Activated naive CD4-positive, alpha-beta T cell treated with anti-CD3 and anti-CD28 coated beads for 36 hours (primary cell): ENCODE measurements around the gene C17orf113. TPM values are rescaled to one million over a fixed set of nuclear protein-coding genes. Genes with fewer than 3 reads are reported as not detected.

Source experiments
- CTCF ChIA-PET: fragments of 350-600 bp; sonication (Branson Sonifier 250); formaldehyde crosslinking; loops from one replicate; lab custom pipeline; 2021; ENCODE audit warnings: antibody characterized with exemption; lab: Charles Lee
- DNase-seq: peaks from one replicate; pipeline ENCODE4 v3.0.0-alpha.2; 2020
- H3K27ac Mint-ChIP-seq: one replicate; pipeline ENCODE4 v1.8.0; 2021; ENCODE audit warnings: mild to moderate bottlenecking, mixed read lengths
- H3K27me3 Mint-ChIP-seq: one replicate; pipeline ENCODE4 v1.8.0; 2021; ENCODE audit warnings: low read depth, mixed read lengths
- H3K36me3 Mint-ChIP-seq: one replicate; pipeline ENCODE4 v1.8.0; 2021; ENCODE audit warnings: low read depth, mixed read lengths
- H3K4me1 Mint-ChIP-seq: one replicate; pipeline ENCODE4 v1.8.0; 2021; ENCODE audit warnings: low read depth, mixed read lengths
- H3K4me3 Mint-ChIP-seq: one replicate; pipeline ENCODE4 v1.8.0; 2021; ENCODE audit warnings: mild to moderate bottlenecking, moderate library complexity, mixed read lengths
- H3K9me3 Mint-ChIP-seq: one replicate; pipeline ENCODE4 v1.8.0; 2021; ENCODE audit warnings: mixed read lengths
- intact Hi-C: fragments of 100-400 bp; cut with micrococcal nuclease; formaldehyde crosslinking; loops from one replicate; pipeline ENCODE4 v1.15.1; 2023
- total RNA-seq, 2 experiments: library from RNA; stranded (reverse); gene quantifications; one replicate each; pipeline ENCODE4 v1.2.3, GENCODE V29; 2021

Gene C17orf113
- total RNA-seq, 2 experiments from 2014 or later: 0.20 to 0.31 TPM

GRCh38 chr17:42087042-42087701 is 36.8 kb upstream of the C17orf113 start:
- Mint-ChIP-seq H3K27ac (no peak overlapping the region), H3K4me1 (no peaks in the 10 kb centered on the region), H3K27me3 (no peaks in the 10 kb centered on the region), H3K36me3 (no peaks in the 10 kb centered on the region), H3K4me3 (no peak overlapping the region), H3K9me3 (no peaks in the 10 kb centered on the region)
- CTCF ChIA-PET: no interaction called here
- intact Hi-C loops: no loop called here
- no peak for DNase-seq

DNA sequence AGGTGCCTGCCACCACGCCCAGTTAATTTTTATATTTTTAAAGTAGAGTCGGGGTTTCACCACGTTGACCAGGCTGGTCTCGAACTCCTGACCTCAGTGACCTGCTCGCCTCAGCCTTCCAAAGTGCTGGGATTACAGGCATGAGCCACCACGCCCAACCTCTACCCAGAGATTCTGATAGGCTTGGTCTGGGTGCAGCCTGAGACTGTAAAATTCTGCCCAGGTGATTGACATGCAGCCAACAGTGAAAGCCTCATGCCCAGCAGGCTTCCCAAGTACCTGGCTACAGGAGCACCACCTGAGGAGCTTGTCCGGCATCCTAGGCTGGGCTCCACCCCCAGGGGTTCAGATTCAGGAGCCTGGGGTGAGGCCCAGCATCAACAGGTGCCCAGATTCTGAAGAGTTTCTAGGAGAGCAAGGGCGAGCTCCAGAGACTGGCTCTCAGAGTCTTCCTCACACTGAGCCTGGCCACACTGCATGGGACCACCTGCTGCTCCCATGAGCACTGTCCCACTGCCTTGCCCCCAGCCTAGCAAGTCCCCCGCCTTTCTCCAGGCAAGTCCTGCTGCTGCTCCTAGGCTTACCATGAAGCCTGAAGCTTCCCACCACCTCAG is 31.2 kb upstream of the C17orf113 start:
- Mint-ChIP-seq H3K27me3 (no peaks in the 10 kb centered on the region), H3K27ac (no peak overlapping the region), H3K4me3 (no peak overlapping the region), H3K4me1 (no peaks in the 10 kb centered on the region), H3K9me3 (no peaks in the 10 kb centered on the region), H3K36me3 (no peaks in the 10 kb centered on the region)
- intact Hi-C loops: no loop called here
- CTCF ChIA-PET: no interaction called here
- DNase-seq: no peak

DNA sequence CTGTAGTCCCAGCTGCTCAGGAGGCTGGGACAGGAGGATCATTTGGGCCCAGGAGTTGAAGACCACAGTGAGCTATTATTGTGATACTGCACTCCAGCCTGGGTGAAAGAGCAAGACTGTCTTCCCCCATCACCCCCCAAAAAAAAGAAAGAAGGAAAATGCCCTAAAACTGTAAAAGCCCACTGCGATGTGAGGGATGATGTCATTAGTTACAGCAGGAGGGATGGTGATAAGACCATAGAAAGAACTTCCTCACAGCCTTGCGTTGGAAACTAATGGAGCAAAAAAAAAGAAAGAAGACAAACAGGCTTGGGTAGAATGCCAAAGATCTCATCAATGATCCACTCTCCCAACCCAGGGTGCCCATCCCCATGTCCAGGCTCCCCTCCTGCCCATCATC is 29.1 kb upstream of the C17orf113 start:
- no peak for DNase-seq
- intact Hi-C loops: no loop called here
- CTCF ChIA-PET: interaction anchor here (0.7 to 1.7 kb wide), 5 partner anchors 12 to 112 kb away, joined by 3 to 5 read pairs (median 4); no protein-coding TSS in a partner anchor
- H3K4me1 Mint-ChIP-seq: no peaks in the 10 kb centered on the region
- no peak overlapping the region for H3K27ac Mint-ChIP-seq
- H3K9me3 Mint-ChIP-seq: no peaks in the 10 kb centered on the region
- H3K4me3 Mint-ChIP-seq: no peak overlapping the region
- H3K27me3 Mint-ChIP-seq: no peaks in the 10 kb centered on the region
- no peaks in the 10 kb centered on the region for H3K36me3 Mint-ChIP-seq

GRCh38 chr17:42078396-42079043 is 28.1 kb upstream of the C17orf113 start:
- H3K4me3 Mint-ChIP-seq: no peak overlapping the region
- CTCF ChIA-PET: interaction anchor here (1.7 kb wide), 1 partner anchor 13 kb away, joined by 4 read pairs; no protein-coding TSS in a partner anchor
- intact Hi-C loops: no loop called here
- H3K36me3 Mint-ChIP-seq: no peaks in the 10 kb centered on the region
- H3K27ac Mint-ChIP-seq: no peak overlapping the region
- no peaks in the 10 kb centered on the region for H3K9me3 Mint-ChIP-seq
- peaks cover 5% of the 10 kb centered on the region for H3K27me3 Mint-ChIP-seq
- no peak for DNase-seq
- H3K4me1 Mint-ChIP-seq: no peaks in the 10 kb centered on the region

- CTCF ChIA-PET: no interaction called here
- Mint-ChIP-seq H3K27me3 (peaks cover 12% of the 10 kb centered on the region), H3K4me3 (no peak overlapping the region), H3K27ac (no peak overlapping the region), H3K4me1 (peaks cover 2% of the 10 kb centered on the region), H3K9me3 (no peaks in the 10 kb centered on the region), H3K36me3 (no peaks in the 10 kb centered on the region)
- intact Hi-C loops: no loop called here
- DNase-seq: no peak
Measured at GRCh38 chr17:42077755-42078154, 27.4 kb upstream of the C17orf113 start.

DNA sequence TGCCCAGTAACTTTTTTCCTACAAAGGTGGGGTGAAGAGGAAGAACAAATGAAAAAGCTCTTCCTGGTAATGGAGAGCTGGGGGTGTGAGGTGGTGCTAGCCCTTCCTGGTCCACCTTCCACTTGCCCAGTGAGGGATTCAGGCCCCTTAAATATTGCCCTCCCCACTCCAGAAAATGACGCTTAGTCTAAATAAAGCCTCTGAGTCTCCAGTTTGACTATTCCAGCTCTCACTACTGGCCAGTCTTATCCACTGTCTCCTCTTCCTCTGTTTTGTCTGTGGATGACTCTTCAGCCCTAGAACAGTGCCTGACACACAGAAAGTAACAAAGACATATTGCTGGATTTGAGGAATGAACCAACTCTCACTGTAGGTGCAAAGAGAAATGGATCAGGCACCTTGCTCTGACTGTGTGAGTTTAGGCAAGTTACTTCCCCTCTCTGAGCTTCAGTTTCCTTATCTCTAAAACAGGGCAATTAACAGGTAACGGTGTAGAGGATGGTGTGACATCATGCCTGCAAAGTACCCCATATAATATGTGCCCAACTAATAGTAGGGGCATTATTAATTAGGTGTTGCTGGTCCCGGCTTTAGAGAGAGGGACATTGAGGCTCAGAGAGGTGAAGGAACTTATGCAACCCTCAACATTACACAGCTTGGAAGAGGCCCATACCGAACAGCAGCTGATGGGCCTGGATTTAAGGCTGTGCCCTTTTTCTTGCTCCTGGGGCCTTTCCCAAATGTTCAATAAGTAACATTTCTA is 26.6 kb upstream of the C17orf113 start:
- CTCF ChIA-PET: interaction anchor here (0.8 to 1.8 kb wide), 2 partner anchors 10 to 41 kb away, joined by 3 to 7 read pairs; no protein-coding TSS in a partner anchor
- H3K36me3 Mint-ChIP-seq: no peaks in the 10 kb centered on the region
- H3K9me3 Mint-ChIP-seq: no peaks in the 10 kb centered on the region
- H3K27ac Mint-ChIP-seq: no peak overlapping the region
- no peak overlapping the region for H3K4me3 Mint-ChIP-seq
- peaks cover 15% of the 10 kb centered on the region for H3K27me3 Mint-ChIP-seq
- H3K4me1 Mint-ChIP-seq: peaks cover 5% of the 10 kb centered on the region
- no peak for DNase-seq
- intact Hi-C loops: no loop called here

GRCh38 chr17:42075789-42076188 is 25.4 kb upstream of the C17orf113 start:
- CTCF ChIA-PET: interaction anchor here (0.6 to 1.8 kb wide), 3 partner anchors 8 to 218 kb away, joined by 3 to 7 read pairs (median 4); no protein-coding TSS in a partner anchor
- Mint-ChIP-seq H3K4me1 (peaks cover 8% of the 10 kb centered on the region), H3K4me3 (no peak overlapping the region), H3K27me3 (peaks cover 24% of the 10 kb centered on the region), H3K27ac (no peak overlapping the region), H3K36me3 (no peaks in the 10 kb centered on the region), H3K9me3 (no peaks in the 10 kb centered on the region)
- intact Hi-C loops: no loop called here
- no peak for DNase-seq

DNA sequence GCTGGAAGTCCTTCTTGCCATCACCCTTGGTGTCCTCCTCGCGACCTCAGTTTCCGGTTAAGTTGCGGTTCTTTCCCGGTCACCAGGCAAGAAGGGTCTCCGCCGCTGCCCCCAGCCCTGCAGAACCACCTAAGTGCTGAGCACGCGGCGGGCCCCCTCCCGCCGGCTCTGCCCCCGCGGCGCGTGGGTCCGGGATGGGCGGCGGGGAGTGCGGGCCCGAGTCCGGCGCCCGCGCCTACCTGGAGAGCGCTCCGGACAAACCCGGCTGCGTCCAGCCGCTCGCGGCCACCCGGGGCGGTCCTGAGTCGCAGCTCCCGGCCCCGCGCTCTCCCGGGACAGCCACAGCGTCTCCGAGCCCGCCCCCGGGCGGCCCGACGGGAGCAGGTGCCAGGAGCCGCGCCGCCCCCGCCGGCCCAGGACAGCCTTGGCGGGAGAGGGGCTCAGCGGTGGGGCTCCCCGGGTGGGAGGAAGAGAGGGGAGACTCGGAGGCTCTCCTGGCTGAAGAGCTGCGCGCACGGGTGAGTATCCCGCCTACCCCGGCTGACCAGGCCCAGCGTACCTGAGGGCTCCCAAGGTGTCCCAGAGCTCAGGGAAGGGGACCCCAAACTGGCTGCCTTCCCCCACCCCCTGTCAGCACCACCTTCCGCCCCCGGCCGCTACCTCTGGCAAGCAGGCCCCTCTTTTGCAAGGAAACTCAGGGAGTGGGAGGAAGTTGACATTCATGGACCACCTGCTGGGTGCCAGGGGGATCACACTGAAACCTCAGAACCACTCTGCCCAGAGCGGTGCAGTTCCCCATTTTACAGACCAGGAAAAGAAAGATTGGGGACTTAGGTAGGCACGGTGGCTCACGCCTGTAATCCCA is 22.2 kb upstream of the C17orf113 start:
- DNase-seq: no peak
- Mint-ChIP-seq H3K9me3 (no peaks in the 10 kb centered on the region), H3K27me3 (peaks cover 27% of the 10 kb centered on the region), H3K36me3 (no peaks in the 10 kb centered on the region), H3K4me3 (no peak overlapping the region), H3K27ac (no peak overlapping the region), H3K4me1 (peaks cover 8% of the 10 kb centered on the region)
- intact Hi-C loops: no loop called here
- CTCF ChIA-PET: interaction anchor here (0.5 to 1.8 kb wide), 3 partner anchors 26 to 55 kb away, joined by 3 to 4 read pairs (median 4); partner anchors contain the start of gene DNAJC7

DNA sequence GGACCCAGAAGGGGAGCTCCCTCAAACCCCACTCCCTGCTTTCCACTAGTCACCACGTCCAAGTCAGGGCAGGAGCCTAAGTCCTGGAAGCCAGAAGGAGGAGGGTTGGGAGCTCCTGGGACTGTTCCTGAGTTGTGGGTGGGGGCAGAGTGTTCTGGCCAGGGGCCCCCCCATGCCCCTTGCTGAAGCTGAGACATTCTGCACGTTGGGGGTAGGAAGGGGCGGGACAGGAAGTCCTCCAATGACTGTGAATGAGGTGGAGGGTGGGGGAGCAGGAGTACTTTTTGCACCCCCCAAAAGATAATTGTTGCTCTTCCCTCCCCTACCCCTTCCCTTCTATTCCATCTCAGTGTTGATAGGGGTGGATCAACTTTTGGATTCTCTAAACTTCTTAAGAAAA is 21.4 kb upstream of the C17orf113 start:
- H3K4me3 Mint-ChIP-seq: peak overlapping the region; percentile 34
- H3K36me3 Mint-ChIP-seq: no peaks in the 10 kb centered on the region
- H3K27ac Mint-ChIP-seq: no peak overlapping the region
- intact Hi-C loops: no loop called here
- peaks cover 27% of the 10 kb centered on the region for H3K27me3 Mint-ChIP-seq
- H3K4me1 Mint-ChIP-seq: peaks cover 8% of the 10 kb centered on the region
- no peak for DNase-seq
- CTCF ChIA-PET: interaction anchor here (0.9 to 1.8 kb wide), 3 partner anchors 42 to 54 kb away, joined by 3 to 4 read pairs (median 4); partner anchors contain the start of gene DNAJC7
- no peaks in the 10 kb centered on the region for H3K9me3 Mint-ChIP-seq

GRCh38 chr17:42068979-42069378 is 18.6 kb upstream of the C17orf113 start:
- CTCF ChIA-PET: interaction anchor here (0.7 to 2.7 kb wide), 7 partner anchors 29 to 199 kb away, joined by 3 to 11 read pairs (median 4); partner anchors contain the start of gene ZNF385C
- no peak for DNase-seq
- H3K4me3 Mint-ChIP-seq: no peak overlapping the region
- no peaks in the 10 kb centered on the region for H3K36me3 Mint-ChIP-seq
- intact Hi-C loops: no loop called here
- H3K27me3 Mint-ChIP-seq: peaks cover 26% of the 10 kb centered on the region
- no peaks in the 10 kb centered on the region for H3K9me3 Mint-ChIP-seq
- H3K4me1 Mint-ChIP-seq: peaks cover 16% of the 10 kb centered on the region
- H3K27ac Mint-ChIP-seq: no peak overlapping the region
